ENCODE results near the gene CCN5. TPM values are rescaled to one million over a fixed set of nuclear protein-coding genes. Genes with fewer than 3 reads are reported as not detected.

Gene CCN5
- total RNA-seq, 1 donor from 2014 or later: not detected

GRCh38 chr20:44730441-44730840 lies 15.3 kb downstream of the CCN5 start:
- no peak overlapping the region for H3K4me3 Mint-ChIP-seq
- peaks cover 17% of the 10 kb centered on the region for H3K4me1 Mint-ChIP-seq
- intact Hi-C loops (cut with micrococcal nuclease): loop anchor here (5.0 kb wide), 1 partner anchor 513 kb away; no protein-coding TSS in a partner anchor
- H3K27ac Mint-ChIP-seq: no peak overlapping the region
- no peaks in the 10 kb centered on the region for H3K27me3 Mint-ChIP-seq
- no peaks in the 10 kb centered on the region for H3K9me3 Mint-ChIP-seq
- no peak for DNase-seq
- no peaks in the 10 kb centered on the region for H3K36me3 Mint-ChIP-seq (ENCODE audit: low read depth)

GRCh38 chr20:44731657-44732056 lies 16.5 kb downstream of the CCN5 start:
- peaks cover 4% of the 10 kb centered on the region for H3K36me3 Mint-ChIP-seq (ENCODE audit: low read depth)
- H3K27ac Mint-ChIP-seq: no peak overlapping the region
- H3K4me3 Mint-ChIP-seq: no peak overlapping the region
- intact Hi-C loops (cut with micrococcal nuclease): loop anchor here (2.0 to 5.0 kb wide), 2 partner anchors 343 to 514 kb away; no protein-coding TSS in a partner anchor
- no peak for DNase-seq
- H3K9me3 Mint-ChIP-seq: no peaks in the 10 kb centered on the region
- H3K4me1 Mint-ChIP-seq: peaks cover 21% of the 10 kb centered on the region
- H3K27me3 Mint-ChIP-seq: no peaks in the 10 kb centered on the region

- DNase-seq: no peak
- H3K4me3 Mint-ChIP-seq: no peak overlapping the region
- peaks cover 23% of the 10 kb centered on the region for H3K4me1 Mint-ChIP-seq
- no peaks in the 10 kb centered on the region for H3K27me3 Mint-ChIP-seq
- intact Hi-C loops (cut with micrococcal nuclease): loop anchor here (2.0 to 5.0 kb wide), 2 partner anchors 344 to 515 kb away; no protein-coding TSS in a partner anchor
- no peak overlapping the region for H3K27ac Mint-ChIP-seq
- no peaks in the 10 kb centered on the region for H3K9me3 Mint-ChIP-seq
- H3K36me3 Mint-ChIP-seq (ENCODE audit: low read depth): peaks cover 5% of the 10 kb centered on the region
Measured at GRCh38 chr20:44732327-44732726, 17.2 kb downstream of the CCN5 start.

GRCh38 chr20:44733341-44734069 lies 18.3 kb downstream of the CCN5 start:
- peaks cover 24% of the 10 kb centered on the region for H3K4me1 Mint-ChIP-seq
- intact Hi-C loops (cut with micrococcal nuclease): loop anchor here (1.0 to 5.0 kb wide), 3 partner anchors 48 to 516 kb away; no protein-coding TSS in a partner anchor
- peaks cover under 1% of the 10 kb centered on the region for H3K9me3 Mint-ChIP-seq
- no peak overlapping the region for H3K27ac Mint-ChIP-seq
- peak; percentile 90 for DNase-seq
- H3K4me3 Mint-ChIP-seq: no peak overlapping the region
- H3K36me3 Mint-ChIP-seq (ENCODE audit: low read depth): peaks cover 6% of the 10 kb centered on the region
- H3K27me3 Mint-ChIP-seq: no peaks in the 10 kb centered on the region

GRCh38 chr20:44734938-44735337 lies 19.8 kb downstream of the CCN5 start:
- peaks cover 6% of the 10 kb centered on the region for H3K9me3 Mint-ChIP-seq
- H3K36me3 Mint-ChIP-seq (ENCODE audit: low read depth): peaks cover 9% of the 10 kb centered on the region
- H3K27ac Mint-ChIP-seq: no peak overlapping the region

GRCh38 chr20:44735816-44736169 lies 20.6 kb downstream of the CCN5 start:
- Mint-ChIP-seq H3K36me3 (ENCODE audit: low read depth) (peaks cover 9% of the 10 kb centered on the region), H3K27ac (peak overlapping the region; percentile 35), H3K4me1 (peaks cover 28% of the 10 kb centered on the region), H3K9me3 (peaks cover 6% of the 10 kb centered on the region), H3K27me3 (no peaks in the 10 kb centered on the region), H3K4me3 (peak overlapping the region; percentile 60)
- intact Hi-C loops (cut with micrococcal nuclease): no loop called here
- no peak for DNase-seq

More at GRCh38 chr20:44734938-44735337, 19.8 kb downstream of the CCN5 start:
- intact Hi-C loops (cut with micrococcal nuclease): loop anchor here (5.0 kb wide), 1 partner anchor 518 kb away; no protein-coding TSS in a partner anchor
- H3K4me3 Mint-ChIP-seq: no peak overlapping the region
- DNase-seq: no peak
- H3K27me3 Mint-ChIP-seq: no peaks in the 10 kb centered on the region
- H3K4me1 Mint-ChIP-seq: peaks cover 28% of the 10 kb centered on the region

GRCh38 chr20:44736170-44737021 lies 21.2 kb downstream of the CCN5 start:
- H3K4me1 Mint-ChIP-seq: peaks cover 28% of the 10 kb centered on the region
- peaks cover 6% of the 10 kb centered on the region for H3K9me3 Mint-ChIP-seq
- H3K4me3 Mint-ChIP-seq: peak overlapping the region; percentile 60
- intact Hi-C loops (cut with micrococcal nuclease): no loop called here
- DNase-seq: peak; percentile 79
- peaks cover 9% of the 10 kb centered on the region for H3K36me3 Mint-ChIP-seq (ENCODE audit: low read depth)
- no peaks in the 10 kb centered on the region for H3K27me3 Mint-ChIP-seq
- peak overlapping the region; percentile 35 for H3K27ac Mint-ChIP-seq

- H3K4me3 Mint-ChIP-seq: no peak overlapping the region
- DNase-seq: no peak
- H3K36me3 Mint-ChIP-seq (ENCODE audit: low read depth): peaks cover 9% of the 10 kb centered on the region
- peaks cover 6% of the 10 kb centered on the region for H3K9me3 Mint-ChIP-seq
- peak overlapping the region; percentile 8 for H3K27ac Mint-ChIP-seq
- intact Hi-C loops (cut with micrococcal nuclease): no loop called here
- peaks cover 2% of the 10 kb centered on the region for H3K27me3 Mint-ChIP-seq
- peaks cover 27% of the 10 kb centered on the region for H3K4me1 Mint-ChIP-seq
Measured at GRCh38 chr20:44737116-44737515, 21.9 kb downstream of the CCN5 start.

- Mint-ChIP-seq H3K27me3 (peaks cover 8% of the 10 kb centered on the region), H3K27ac (no peak overlapping the region), H3K4me1 (peaks cover 14% of the 10 kb centered on the region), H3K4me3 (peak overlapping the region; percentile 80), H3K36me3 (ENCODE audit: low read depth) (peaks cover 9% of the 10 kb centered on the region), H3K9me3 (peaks cover 6% of the 10 kb centered on the region)
- intact Hi-C loops (cut with micrococcal nuclease): no loop called here
- DNase-seq: peak; percentile 89
Measured at GRCh38 chr20:44738813-44739477, 23.8 kb downstream of the CCN5 start.

- no peak overlapping the region for H3K4me3 Mint-ChIP-seq
- peaks cover 15% of the 10 kb centered on the region for H3K27me3 Mint-ChIP-seq
- peaks cover 9% of the 10 kb centered on the region for H3K36me3 Mint-ChIP-seq (ENCODE audit: low read depth)
- DNase-seq: no peak
- intact Hi-C loops (cut with micrococcal nuclease): no loop called here
- H3K27ac Mint-ChIP-seq: no peak overlapping the region
- peaks cover 11% of the 10 kb centered on the region for H3K4me1 Mint-ChIP-seq
- H3K9me3 Mint-ChIP-seq: peaks cover 6% of the 10 kb centered on the region
Measured at GRCh38 chr20:44739942-44740341, 24.8 kb downstream of the CCN5 start.

- Mint-ChIP-seq H3K27me3 (peaks cover 26% of the 10 kb centered on the region), H3K4me3 (no peak overlapping the region), H3K36me3 (ENCODE audit: low read depth) (peaks cover 4% of the 10 kb centered on the region), H3K9me3 (peaks cover 6% of the 10 kb centered on the region), H3K27ac (no peak overlapping the region), H3K4me1 (peaks cover 14% of the 10 kb centered on the region)
- intact Hi-C loops (cut with micrococcal nuclease): no loop called here
- no peak for DNase-seq
Measured at GRCh38 chr20:44742304-44743079, 27.3 kb downstream of the CCN5 start.

GRCh38 chr20:44743080-44743701 lies 28.0 kb downstream of the CCN5 start:
- H3K9me3 Mint-ChIP-seq: peaks cover 6% of the 10 kb centered on the region
- H3K36me3 Mint-ChIP-seq (ENCODE audit: low read depth): peaks cover 4% of the 10 kb centered on the region
- H3K27me3 Mint-ChIP-seq: peaks cover 26% of the 10 kb centered on the region
- H3K27ac Mint-ChIP-seq: no peak overlapping the region
- H3K4me1 Mint-ChIP-seq: peaks cover 14% of the 10 kb centered on the region
- no peak for DNase-seq
- H3K4me3 Mint-ChIP-seq: no peak overlapping the region
- intact Hi-C loops (cut with micrococcal nuclease): no loop called here
